Measurements from ENCODE around the gene ANKRD24.
"Not testable (repeated sequence)": the region's sequence is repeated elsewhere in the genome, so short reads cannot be mapped to it uniquely, and the experiment has no call there.

Gene ANKRD24

DNA sequence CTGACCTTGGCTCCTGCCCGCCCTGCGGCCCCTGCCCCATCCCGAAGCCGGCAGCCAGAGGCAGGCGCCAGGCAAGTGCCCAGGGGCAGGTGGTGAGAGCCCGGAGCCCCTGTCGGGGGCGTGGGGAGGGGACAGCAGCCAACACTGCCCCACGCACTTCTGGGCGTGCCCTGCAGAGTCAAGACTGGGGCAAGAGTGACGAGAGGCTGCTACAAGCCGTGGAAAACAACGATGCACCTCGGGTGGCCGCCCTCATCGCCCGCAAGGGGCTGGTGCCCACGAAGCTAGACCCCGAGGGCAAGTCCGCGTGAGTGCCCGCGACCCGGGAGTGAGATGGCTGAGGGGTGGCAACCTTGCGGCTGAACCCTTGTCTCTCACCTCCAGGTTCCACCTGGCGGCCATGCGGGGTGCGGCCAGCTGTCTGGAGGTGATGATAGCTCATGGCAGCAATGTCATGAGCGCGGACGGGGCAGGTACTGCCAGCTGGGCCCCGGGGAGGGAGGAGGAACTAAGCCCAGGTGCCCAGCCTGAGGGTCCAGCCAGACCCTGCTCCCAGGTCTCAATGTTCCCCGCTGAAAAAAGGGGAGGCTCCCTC, 17.3 kb downstream of the ANKRD24 start:
- DNase-seq: no peak

DNA sequence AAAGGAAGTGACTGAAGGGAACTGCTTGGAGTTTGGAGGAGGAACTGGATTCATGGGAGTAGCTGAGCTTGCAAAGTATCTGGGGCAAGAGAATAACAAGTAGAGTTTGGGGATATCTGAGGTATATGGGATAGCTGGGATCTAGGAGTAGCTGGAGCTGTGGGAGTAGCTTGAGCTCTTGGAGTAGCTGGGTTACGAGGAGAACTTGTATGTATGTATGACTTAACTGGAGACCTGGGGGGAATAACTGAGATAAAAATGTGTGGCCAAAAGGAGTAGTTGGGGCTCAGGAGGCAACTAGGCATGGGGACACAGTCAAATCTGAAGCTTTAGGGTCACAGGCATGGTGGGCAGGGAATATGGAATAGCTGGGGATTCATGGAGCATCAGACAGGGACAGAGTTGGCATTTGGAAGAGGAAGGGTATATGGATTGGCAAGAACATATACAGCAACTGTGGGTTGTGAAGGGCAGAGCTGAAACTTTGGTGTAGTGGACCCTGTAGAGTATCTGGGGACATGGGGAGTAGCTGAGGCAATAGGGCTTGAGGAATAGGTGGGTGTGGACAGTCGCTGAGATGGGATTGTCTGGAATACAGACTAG, 18.6 kb downstream of the ANKRD24 start:
- no peak for DNase-seq

DNA sequence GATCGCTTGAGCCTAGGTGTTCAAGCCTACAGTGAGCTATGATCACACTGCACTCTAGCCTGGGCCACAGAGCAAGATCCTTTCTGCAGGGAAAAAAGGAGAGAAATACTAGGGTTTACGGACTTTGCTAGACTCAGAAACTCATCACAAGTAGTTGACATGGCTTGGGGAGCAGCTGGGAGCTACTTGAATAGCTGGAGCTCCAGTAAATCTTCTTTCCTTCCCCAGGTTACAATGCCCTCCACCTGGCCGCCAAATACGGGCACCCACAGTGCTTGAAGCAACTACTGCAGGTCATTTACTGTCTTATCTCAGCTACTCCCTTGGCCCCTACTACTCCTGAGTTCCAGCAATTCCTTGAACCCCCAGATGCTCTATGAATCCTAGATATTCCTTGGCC, 19.3 kb downstream of the ANKRD24 start:
- DNase-seq: no peak

DNA sequence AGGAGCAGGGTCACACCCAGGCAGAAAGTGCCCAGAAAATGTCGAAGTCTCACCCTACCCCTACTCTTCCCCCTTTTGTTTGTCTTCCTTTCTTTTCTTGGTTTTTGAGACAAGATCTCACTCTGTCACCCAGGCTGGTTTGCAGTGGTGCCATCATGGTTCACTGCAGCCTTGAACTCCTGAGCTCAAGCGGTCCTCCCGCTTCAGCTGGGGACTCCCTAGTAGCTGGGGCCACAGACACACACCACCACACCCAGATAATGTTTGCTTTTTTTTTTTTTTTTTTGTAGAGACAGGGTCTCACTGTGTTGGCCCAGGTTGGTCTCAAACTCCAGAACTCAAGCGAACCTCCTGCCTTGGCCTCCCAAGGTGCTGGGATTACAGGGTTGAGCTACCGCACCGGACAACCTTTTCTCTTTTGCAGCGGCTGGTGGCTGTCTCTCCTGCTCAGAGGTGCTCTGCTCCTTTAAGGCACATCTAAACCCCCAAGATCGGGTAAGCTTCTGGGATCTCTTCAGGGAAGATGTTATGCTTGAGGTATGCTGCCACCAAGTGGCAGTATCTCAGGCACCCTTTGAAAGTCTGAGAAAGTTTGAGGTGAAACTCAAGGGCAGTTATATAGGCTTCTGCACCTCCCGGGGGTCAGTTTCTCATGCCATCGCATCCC, 24.5 kb downstream of the ANKRD24 start:
- no peak for DNase-seq

DNA sequence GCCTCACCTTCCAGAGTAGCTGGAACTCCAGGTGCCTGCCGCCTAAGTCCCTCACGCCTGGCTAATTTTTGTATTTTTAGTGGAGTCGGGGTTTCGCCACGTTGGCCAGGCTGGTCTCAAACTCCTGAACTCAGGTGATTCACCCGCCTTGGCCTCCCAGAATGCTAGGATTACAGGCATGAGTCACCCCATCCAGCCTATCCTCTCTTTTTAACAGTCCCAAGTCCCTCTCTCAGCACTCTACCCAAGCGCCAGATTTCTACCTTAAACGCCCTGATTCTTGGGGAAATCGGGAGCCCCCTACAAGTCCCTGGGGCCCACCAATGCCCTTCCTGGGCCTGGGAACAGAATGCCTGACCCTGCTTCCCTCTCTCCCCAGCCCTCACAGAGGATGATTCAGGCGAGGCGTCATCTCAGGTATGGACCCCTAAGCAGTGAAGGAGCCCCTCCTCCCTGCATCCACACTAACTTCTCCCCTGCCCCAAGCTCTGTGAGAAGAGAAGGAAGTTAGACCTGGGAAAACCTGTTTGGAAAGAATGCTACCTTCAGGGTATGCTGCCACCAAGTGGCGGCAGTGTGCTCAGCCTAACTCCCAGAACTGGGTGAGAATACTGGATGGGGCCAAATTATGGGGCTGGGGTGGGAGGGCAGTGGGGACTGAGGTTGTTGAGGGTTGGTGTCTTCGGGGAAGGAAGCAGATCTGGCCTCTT, 26.1 kb downstream of the ANKRD24 start:
- DNase-seq: no peak

DNA sequence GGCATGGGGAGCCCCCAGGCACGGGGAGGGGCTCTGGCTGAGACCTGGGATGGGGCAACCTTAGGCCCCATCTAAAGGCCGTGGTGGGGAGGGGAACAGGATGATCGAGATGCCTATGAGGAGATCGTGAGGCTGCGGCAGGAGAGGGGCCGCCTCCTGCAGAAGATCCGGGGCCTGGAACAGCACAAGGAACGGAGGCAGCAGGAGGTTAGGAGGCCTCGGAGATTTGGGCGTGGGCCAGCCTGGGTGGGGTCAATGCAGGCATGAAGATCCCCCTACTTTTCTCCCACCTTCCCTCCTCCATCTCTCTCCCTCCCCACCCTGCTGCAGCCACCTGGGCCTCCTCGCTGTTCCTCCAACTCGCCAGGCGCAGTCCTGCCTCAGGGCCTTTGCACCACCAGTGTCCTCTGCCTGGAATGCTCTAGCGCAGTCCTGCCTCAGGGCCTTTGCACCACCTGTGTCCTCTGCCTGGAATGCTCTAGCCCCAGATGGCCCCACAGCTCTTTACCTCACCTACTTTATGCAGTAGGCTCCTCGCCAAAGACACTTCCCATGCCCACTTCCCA, 27.8 kb downstream of the ANKRD24 start:
- DNase-seq: no peak

DNA sequence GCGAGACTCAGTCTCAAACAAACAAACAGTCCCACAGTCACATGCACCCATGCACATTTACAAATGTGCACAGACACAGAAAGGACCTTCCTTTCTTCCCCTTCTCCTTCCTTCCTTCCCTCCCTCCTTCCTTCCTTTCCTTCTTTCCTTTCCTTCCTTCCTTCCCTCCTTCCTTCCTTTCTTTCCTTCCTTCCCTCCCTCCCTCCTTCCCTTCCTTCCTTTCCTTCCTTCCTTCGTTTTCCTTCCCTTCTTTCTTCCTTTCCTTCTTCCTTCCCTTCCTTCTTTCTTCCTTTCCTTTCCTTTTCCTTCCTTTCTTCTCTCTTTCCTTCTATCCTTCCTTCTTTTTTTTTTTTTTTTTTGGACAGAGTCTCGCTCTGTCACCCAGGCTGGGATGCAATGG, 30.6 kb downstream of the ANKRD24 start:
- no peak for DNase-seq

DNA sequence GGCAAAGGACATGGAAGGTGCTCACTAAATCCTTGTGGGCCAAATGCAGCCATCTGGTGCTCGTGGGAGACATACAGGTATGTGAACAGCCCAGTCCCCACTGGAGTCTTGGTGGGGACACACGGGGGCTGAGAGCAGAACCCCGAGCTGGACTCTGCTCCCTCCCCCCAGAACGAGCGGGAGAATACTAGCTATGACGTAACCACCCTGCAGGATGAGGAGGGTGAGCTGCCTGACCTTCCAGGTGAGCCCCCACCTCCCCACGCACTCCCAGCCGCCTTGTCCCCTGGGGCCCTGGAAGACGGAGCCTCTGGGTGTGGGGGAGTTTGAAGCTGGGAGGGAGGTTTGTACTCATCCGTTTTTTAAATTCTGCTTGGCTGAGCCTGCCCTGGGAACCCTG, 33.3 kb downstream of the ANKRD24 start:
- no peak for DNase-seq

DNA sequence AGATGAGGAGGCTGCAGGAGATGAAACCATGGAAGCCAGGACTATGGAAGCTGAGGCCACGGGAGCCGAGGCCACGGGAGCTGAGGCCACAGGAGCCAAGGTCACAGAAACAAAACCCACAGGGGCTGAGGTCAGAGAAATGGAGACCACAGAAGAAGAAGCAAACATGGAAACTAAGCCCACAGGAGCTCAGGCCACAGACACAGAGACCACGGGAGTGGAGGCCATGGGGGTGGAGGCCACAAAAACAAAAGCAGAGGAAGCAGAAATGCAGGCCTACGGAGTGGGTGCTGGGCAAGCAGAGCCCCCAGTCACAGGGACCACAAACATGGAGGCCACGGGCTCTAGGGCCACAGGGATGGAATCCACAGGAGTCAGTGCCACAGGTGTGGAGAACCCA, 34.4 kb downstream of the ANKRD24 start:
- DNase-seq: no peak

DNA sequence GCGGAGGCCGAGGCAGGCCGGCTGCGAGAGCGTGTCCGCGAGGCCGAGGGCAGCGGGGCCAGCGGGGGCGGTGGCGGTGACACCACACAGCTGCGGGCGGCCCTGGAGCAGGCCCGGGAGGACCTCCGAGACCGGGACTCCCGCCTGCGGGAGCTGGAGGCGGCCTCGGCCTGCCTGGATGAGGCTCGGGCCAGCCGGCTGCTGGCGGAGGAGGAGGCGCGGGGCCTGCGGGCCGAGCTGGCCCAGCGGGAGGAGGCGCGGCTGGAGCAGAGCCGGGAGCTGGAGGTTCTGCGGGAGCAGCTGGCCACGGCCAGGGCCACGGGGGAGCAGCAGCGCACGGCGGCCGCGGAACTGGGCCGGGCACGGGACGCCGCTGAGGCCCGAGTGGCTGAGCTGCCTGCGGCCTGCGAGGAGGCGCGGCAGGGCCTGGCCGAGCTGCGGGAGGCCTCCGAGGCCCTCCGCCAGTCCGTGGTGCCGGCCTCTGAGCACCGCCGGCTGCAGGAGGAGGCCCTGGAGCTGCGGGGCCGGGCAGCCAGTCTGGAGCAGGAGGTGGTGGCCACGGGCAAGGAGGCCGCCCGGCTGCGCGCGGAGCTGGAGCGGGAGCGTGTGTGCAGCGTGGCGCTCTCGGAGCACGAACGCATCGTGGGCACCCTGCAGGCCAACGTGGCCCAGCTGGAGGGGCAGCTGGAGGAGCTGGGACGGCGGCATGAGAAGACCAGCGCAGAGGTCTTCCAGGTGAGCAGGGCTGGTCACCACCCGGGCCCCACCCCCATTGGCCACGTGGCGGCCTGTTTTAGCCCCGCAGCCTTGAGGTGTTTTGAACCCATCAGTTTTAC, 35.2 kb downstream of the ANKRD24 start:
- DNase-seq: no peak

DNA sequence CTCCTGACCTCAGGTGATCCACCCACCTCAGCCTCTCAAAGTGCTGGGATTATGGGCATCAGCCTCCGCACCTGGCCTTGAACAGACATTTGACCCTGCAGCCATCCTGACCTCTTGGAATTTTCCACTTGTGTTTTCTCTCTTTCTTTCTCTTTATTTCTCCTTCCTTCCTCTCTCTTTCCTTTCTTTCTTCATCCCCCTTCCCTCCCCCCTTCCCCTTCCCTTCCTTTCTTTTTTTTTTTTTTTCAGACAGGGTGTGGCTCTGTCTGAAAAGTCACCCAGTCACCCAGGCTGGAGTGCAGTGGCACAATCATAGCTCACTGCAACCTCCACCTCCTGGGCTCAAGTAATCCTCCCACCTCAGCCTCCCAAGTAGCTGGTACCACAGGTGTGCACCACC, 36.0 kb downstream of the ANKRD24 start:
- DNase-seq: not testable (repeated sequence)

DNA sequence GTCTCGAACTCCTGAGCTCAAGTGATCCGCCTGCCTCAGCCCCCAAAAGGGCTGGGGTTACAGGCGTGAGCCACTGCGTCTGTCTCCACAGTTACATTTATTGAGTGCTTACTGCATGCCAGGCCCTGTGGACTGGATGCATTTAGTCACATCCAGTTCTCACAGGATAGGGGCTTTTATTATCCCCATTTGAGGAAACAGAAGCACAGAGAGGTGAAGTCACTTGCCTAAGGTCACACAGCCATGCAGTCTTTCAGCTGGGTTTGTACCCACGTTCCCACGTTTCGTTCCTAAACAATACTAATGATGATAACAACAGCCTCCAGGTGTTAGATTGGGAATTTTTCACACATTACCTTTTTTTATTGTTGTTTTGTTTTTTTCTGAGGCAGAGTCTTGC, 37.7 kb downstream of the ANKRD24 start:
- DNase-seq: no peak

DNA sequence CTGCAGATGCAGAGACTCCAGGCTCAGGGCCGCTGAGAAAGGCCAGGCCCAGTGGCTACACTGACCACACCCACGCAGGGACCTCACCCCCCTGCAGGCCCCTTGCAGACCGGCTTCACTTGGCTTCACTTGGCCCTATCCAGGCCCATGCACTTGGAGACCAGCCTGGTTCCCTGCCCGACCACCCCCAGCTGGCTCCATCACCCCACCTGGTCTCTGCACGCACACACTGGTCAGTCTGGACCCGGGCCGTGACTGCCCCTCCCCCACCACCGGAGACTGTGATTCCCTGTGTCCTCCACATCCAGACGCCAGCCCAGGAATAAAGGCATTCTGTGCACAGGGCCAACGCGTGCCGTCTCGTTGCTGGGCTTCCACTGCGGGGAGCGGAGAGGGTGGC, 42.0 kb downstream of the ANKRD24 start:
- no peak for DNase-seq

DNA sequence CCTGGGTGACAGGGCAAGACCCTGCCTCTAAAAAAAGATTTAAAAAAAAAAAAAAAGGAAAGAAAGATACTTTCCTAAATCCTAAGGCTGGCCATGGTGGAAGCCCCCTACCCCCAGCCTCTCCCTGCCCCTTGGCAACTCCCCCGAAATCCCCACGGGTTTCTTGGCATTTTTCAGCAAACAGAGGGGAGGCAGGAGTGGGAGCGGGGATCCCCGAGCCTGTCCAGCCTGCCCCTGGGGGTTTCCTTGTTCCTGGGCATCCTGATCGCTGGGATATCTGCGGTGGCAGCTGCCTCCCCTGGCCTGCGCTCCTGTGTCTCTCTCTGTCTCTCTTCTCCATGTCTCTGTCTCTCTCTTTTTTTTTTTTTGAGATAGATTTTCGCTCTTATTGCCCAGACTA, 43.4 kb downstream of the ANKRD24 start:
- DNase-seq: no peak

DNA sequence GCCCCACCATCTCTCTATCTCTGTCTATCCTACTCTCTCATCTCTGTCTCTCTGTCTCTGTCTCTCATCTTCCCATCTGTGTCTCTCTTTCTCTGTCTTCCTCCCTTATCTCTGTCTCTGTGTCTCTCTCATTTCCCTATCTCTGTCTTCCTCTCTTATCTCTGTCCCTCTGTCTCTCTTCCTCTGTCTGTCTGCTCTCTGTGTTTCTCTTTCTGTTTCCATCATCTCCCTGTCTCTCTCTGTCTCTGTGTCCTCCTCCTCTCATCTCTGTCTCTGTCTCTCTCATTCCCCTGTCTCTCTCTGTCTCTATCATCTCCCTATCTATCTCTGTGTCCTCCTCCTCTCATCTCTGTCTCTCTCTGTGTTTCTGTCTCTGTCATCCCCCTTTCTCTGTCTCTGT, 45.3 kb downstream of the ANKRD24 start:
- DNase-seq: no peak

DNA sequence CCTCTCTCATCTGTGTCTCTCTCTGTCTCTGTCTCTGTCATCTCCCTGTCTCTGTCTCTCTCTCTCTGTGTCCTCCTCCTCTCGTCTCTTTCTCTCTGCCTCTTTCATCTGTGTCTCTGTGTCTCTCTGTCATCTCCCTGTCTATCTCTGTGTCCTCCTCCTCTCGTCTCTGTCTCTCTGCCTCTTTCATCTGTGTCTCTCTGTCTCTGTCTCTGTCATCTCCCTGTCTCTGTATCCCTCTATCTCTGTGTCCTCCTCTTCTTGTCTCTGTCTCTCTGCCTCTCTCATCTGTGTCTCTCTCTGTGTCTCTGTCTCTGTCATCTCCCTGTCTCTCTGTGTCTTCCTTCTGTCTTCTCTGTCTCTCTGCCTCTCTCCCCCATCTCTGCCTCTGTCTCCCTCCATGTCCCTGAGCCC, 46.3 kb downstream of the ANKRD24 start:
- no peak for DNase-seq

DNA sequence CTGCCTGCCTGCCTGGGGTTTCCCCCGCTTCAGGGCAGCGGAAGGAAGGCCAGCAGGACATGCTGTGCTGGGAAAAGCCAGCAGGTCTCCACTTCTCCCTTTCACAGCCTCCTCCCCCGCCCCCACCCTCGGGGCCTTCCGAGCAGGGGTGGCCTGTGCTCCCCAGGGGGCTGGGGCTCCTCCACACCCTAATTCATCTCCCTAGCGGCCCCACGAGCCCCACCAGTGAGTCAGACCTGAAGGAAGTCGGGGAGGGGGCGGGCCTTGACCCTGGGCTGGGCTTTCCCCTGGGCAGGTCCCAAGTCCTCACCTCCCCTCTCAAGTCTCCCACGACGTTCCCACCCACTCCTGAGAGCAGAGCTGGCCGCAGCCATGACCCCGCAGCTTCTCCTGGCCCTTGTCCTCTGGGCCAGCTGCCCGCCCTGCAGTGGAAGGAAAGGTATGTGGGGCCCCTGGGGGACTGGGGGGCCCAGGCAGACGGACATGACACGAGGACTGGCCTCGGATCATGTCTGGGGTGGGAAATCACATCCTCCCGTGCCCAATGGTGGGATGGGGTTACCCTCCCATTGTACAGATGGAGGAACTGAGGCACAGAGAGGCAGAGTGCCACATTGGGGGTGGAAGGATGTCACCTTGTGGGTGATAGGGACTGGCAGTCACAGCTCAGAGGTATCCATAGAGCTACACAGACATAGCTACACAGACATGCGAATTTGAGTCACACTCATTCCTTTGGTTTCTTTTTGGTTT, 46.9 kb downstream of the ANKRD24 start, which contains the start of gene EBI3:
Gene EBI3 (plus strand): TSS at position 345 of the 753 bp plus-strand sequence. CDS start 28 bp downstream, at position 373.
- DNase-seq: no peak

DNA sequence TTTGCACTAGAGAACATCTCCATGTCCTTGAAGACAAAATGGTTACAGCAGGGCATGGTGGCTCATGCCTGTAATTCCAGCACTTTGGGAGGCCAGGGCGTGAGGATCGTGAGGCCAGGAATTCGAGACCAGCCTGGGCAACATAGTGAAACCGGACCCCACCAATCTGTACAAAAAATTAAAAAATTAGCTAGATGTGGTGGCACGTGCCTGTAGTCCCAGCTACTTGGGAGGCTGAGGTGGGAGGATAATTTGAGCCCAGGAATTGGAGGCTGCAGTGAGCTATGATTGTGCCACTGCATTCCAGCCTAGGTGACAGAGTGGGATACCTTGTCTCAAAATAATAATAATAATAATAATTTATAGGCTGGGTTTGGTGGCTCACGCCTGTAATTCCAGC, 47.7 kb downstream of the ANKRD24 start:
- DNase-seq: not testable (repeated sequence)

DNA sequence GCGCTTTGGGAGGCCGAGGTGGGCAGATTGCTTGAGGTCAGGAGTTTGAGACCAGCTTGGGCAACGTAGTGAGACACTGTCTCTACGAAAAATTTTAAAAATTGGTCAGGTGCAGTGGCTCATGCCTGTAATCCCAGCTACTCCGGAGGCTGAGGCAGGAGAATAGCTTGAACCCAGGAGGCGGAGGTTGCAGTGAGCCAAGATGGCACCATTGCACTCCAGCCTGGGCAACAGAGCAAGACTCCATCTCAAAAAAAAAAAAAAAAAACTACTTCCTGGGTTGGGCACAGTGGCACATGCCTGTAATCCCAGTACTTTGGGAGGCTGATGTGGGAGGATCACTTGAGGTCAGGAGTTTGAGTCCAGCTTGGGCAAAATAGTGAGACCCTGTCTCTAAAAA, 49.0 kb downstream of the ANKRD24 start:
- DNase-seq: not testable (repeated sequence)

DNA sequence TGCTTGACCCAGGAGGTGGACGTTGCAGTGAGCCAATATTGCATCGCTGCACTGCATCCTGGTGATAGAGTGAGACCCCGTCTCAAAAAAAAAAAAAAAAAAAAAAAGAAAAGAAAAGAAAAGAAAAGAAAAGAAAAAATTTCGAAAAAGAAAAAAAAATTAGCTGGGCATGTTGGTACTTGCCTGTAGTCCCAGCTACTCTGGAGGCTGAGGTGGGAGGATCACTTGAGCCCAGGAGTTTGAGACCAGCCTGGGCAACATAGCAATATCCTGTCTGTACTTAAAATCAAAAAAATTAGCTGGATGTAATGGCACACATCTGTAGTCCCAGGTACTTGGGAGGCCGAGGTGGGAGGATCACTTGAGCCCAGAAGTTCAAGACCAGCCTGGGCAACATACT, 49.6 kb downstream of the ANKRD24 start:
- not testable (repeated sequence) for DNase-seq

DNA sequence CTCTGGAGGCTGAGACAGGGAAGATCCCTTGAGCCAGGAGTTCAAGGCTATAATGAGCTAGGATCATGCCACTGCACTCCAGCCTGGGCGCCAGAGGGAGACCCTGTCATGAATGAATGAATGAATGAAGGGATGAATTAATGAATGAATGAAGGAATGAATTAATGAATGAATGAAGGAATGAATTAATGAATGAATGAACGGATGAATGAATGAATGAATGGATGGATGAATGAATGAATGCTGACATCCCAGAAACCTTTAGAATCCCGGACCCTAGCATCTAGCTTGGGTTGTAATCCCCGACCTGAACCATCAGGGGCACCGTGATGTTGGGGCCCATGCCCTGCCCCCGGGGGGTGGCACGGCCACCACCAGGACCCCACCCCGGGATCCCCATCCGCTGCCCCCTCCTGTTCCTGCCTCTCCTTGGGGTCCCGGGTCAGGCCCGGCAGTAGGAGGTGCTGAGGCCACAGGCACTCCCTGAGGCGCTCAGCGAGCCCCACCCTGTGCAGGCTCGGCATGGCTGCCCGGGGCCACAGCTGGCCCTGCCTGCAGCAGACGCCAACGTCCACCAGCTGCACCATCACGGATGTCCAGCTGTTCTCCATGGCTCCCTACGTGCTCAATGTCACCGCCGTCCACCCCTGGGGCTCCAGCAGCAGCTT, 50.3 kb downstream of the ANKRD24 start:
- peak; percentile 31 for DNase-seq

All from DMS 273 treated with DMSO at 0.1 percent for 48 hours (cell line).